DND-41 (cell line): ENCODE results near the gene PCDHGB2.

Experiments
- CTCF ChIP-seq: IDR thresholded peaks from 2 replicates; pipeline ENCODE4 v1.5.1; 2012; ENCODE audit warnings: borderline replicate concordance, low read length, moderate library complexity, mild to moderate bottlenecking; ENCODE audit not compliant: poor library complexity, severe bottlenecking; ENCODE audit errors: extremely low read depth
- EZH2 ChIP-seq: IDR thresholded peaks from 3 replicates; pipeline ENCODE4 v1.6.1; 2012; ENCODE audit warnings: borderline replicate concordance, low read depth, mild to moderate bottlenecking, moderate library complexity, low read length, inconsistent platforms; ENCODE audit not compliant: severe bottlenecking

- no peak for TF ChIP-seq CTCF
- TF ChIP-seq EZH2: no peak
Measured at GRCh38 chr5:141319699-141320098, 40.1 kb upstream of the PCDHGB2 start.
